Activated CD4-positive, CD25-positive, alpha-beta regulatory T cell (primary cell): ENCODE results near the gene EDAR.

Experiments used
- DNase-seq, 4 experiments: peaks; one replicate each; lab custom pipeline; 2025; lab: John Stamatoyannopoulos, UW

Gene EDAR

DNA sequence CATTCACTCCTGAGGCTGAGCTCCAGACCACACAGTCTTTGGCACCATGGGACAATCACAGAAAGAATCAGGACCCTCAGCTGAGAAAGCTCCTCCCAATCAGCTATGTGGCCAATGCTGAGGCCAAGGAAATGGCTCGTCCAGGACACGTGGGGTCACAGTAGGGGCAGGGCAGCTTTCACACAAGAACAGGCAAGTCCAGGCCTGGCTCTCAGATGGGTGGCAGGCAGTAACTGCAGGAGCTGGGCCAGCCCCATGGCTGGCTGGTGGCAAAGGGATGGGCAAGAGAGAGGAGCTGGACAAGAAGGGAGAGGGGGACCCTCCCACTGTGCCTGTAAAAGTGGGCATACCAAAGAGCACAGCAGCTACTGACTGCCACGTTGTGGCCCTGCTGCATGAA, 12.2 kb upstream of the EDAR start:
- DNase-seq = no peak

DNA sequence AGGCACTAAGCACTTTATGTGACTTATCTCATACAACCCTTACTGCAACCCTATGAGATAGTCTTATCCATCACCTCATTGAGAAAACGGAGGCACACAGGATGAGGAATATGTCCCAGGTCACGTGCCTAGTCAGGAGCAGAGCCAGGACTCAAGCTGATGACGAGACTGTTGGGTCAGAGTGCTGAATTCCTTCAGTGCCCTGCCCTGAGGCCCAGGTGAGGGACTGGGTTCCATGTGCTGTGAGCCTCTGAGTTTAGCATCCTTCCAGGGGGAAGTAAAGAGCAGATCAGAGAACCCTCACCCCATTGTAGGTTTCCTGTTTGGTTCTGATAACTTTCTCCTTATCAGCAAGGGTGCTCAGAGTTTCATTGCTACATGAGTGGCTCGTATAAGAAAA, 11.7 kb upstream of the EDAR start:
- no peak for DNase-seq

DNA sequence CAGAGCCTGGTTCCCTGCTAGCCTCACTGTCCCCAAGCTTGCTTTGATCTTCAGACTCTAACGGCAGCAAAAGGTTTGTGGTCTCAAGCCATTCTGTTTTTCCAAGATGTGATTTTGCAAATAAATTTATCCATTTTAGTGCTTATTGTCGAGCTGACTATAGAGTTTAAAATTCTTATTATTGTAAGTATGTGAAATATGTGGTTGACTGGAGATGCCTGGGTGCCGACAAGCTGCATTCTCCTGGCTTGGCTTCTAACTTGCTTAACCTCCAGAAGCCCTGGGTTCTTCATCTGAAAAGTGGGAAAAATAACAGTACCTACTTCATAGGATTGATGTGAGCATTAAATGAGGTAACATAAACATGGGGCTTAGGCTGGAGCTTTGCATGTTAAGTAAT, 9.9 kb upstream of the EDAR start:
- no peak for DNase-seq

DNA sequence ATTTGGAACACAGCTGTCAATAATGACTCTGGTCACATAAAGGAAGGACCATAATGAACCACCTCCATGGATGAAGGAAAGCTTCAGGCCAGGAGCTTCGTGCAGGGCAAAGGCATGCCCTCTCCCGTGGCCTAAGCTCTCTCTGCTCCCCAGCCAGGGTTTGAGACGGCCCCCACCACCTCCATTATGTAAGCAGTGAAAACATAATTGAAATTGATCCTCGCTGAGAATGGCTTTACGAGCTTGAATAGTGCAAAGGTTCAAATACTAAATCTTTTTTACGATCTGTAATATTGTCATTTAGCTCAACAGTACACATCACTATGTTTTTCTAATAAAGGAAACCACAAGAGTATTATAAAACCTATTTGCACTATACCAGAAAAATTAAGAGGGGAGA, 5.2 kb upstream of the EDAR start:
- no peak for DNase-seq

DNA sequence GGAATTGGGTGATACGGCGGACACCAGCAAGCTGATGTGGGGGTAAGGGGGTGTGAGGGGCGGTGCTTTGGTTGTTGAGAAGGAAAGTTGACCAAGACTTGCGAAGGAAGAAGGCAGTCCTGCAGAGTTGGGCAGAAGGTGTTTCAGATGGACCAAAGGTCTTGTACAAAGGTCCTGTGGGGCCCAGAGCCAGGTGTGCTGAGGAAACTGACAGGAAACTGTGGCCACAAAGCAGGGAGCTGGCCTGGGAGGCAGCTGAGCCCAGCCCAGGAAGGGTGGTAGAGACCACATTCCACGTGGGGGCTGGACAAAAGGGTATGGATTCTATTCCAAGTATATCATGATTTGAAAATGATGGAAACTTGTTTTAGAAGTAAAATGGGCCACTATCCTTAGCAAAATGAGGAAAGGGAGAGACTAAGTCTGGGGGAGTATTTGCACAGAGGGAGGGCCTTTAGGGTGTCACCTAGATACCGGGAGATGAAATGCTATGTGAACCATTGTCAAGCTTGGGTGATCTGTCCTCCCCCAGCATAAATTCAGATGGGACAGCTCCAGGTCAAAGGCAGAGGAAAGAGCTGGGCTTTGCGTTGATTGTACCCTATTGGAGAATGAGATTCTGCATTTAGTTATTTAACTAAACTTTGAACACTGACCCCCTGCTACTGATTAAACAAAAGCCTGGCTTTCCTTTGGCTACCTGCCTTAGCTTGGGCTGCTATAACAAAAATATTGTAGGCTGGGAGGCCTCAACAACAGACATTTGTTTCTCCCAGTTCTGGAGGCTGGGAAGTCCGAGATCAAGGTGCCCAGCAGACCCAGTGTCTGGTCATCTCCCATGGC, 4.3 kb upstream of the EDAR start:
- DNase-seq = no peak

DNA sequence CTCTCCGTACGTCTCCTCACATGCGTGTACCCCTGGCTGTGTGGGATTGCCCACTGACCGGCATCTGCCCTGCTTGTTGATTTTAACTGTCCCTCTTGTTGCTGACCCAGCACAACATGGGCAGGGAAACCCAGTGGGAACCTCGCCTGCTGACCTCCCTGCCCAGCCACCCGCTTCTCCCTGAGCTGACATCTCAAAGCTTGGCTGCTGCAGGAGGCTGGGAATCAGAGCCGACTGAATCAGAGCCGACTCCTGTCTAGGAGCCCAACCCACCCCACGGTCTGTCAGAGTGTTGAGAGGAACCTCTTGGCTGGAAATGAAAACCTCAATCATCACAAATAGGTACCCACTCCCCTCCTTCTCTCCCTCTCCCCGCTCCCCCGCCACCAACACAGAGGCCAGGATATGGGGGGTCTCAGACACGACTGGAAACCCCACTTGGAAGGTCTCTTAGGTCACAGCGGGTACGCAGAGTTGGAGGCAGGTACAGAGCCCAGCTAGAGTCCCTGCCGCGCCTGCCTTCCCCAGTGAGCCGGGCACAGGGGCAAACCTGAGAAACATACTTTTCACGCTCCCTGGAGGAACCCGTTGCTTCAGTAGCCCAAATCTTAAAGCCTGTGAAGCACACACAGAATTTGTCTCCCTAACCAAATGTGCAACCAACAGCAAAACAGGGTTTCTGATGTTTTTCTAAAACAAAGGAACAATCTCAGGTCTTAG, 784 bp downstream of the EDAR start:
- DNase-seq = no peak

DNA sequence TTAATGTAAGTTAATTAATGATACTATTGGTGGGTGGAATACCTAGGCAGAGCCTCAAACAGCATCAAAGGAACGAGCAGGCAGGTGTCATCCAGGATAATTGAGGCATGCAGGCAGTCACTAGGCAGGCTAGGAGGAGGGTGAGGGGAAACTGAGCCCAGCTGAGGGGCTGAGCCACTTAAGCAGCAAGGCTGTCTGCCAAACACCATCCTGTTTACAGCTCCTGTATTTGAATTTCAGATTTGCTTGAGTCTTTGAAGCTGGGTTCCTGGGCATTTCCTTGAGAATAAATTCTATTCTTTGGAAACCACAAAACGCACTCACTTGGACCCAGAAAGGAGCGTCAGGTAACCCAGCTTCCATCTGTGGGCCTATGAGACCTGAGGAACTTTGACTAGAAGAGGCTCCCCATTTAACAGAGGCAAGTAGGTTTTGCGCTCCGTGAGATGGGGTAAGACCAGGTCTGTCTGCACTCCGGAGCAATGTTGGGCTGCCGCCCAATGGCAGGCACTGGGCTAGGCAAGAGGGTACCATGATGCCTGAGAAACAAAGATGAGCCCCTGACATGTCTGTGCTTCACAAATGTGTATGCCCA, 2.0 kb downstream of the EDAR start:
- no peak for DNase-seq

DNA sequence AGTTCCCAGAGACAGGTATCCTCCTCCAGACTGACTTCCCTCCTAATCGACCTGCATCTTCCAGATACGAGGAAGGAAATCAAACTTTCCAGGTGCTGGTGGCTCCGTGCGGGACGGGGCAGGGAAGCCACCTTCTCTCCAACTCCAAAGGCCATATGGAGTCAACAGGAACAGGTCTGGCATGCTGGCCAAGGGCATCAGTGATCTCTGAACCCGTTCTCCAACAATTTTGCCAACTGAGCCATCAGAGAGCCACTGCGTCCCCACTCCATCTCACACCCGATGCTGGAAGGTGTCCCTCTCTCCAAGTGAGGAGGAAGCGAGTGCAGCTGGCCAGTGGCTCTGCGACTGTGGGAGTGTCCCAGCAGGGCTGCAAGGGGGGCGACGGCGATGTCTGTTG, 5.4 kb downstream of the EDAR start:
- DNase-seq = no peak

DNA sequence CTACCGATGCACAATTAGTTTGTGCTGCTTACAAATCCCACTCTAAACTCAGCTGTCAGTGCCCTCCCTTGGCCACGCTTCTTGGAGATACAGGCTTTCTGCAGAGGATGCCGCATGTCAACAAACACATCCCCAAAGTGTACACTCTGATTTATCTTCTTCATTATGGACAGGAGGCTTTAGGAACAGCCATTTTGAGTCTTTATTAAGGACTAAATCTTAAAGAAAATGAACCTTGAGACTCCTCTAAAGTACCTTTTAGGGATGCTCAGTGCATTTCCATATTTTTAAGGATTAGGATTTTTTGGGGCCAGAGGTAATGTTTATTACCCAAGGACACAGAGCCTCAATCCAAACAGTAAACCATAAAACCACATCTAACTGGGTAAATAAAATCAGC, 6.0 kb downstream of the EDAR start:
- no peak for DNase-seq

DNA sequence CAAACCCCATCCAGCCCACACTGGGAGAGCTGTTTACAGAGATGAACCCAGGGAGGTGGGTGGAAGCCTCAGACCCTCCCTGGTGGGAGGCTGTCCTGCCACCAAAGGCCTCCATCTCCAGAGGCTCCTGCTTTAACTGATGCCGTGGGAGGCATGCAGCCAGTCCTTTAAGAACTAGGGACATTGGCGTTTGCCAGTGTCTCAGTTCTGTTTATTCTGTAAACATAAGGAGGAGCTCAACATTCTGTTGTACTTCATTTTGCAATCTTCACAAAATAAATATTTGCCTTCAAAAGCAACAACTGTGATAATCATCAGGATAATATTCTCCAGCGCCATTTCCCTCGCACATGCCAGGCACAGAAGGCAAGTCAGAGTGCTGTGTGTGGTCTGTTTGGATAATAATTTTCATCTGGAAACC, 6.8 kb downstream of the EDAR start:
- no peak for DNase-seq

DNA sequence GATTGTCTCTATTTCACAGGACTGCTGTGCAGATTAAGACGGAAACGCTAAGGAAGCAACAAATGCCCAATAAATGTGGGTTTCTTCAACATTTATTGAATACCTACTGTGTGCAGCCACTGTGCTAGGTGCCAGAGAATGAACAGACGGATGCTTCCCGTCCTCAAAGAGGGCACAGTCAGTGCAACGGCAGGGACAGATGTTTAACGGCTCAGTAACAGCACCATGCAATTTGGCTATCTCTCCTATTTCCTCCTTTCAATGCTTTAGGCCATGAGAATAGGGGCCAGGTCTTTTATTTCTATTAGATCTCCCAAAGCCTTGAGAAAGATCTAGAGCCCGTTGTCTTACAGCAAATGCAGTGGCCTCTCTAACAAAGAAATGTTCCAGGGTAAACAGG, 7.2 kb downstream of the EDAR start:
- DNase-seq = no peak

DNA sequence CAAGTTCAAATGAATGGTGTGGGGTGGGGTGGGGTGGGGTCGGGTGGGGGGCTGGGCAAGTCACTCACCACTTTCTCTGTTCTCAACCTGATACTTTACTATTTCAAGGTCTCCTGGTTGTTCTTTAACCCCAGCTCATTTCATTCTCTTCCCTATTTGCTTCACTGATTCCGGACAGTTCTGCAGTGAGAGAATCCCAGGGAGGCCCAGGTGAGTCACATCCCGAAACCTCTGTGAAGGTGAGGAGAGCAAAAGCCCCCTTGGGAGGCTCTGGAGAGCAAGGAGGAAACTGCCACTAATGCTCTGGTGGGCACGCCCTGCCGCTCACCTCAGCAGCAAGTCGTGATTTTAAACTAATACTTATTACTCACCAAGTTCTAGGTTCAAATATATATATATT, 8.9 kb downstream of the EDAR start:
- DNase-seq = no peak

DNA sequence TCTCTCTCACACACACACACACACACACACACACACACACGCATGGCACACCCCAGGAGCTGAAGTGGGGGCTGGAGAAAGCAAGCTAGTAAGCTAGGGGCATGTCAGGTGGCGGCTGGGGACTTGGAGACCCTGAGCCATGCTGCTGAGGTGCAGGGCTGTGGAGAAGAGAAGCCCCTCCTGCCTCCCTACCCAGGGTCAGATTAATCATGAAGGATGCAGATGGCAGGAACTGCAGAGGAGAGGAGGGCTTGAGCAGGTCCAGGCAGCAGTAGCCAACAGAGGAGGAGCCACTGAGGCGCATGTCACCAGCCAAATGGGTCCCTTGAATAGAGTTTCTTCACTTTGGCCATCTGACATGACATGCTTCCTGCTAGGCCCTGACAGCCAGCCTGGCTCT, 9.6 kb downstream of the EDAR start:
- DNase-seq = no peak

DNA sequence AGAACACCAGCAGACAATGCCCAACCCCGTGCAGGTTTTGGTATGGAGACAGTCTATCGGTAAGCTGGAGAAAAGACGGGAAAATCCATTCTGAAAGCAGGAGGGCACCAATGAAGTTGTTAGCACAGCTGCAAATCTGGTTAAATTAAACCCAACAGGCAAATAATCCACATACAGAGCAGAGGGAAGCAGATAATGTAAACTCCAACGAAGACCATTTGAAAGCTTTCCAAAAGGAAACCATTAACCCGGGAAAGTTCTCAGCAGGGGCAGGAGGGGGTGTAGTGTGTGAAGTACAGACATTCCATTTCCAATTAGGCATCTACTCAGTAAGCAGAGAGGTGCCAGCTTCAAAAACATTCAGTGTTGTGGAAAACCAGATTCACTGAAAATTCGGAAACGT, 10.3 kb downstream of the EDAR start:
- DNase-seq = no peak

DNA sequence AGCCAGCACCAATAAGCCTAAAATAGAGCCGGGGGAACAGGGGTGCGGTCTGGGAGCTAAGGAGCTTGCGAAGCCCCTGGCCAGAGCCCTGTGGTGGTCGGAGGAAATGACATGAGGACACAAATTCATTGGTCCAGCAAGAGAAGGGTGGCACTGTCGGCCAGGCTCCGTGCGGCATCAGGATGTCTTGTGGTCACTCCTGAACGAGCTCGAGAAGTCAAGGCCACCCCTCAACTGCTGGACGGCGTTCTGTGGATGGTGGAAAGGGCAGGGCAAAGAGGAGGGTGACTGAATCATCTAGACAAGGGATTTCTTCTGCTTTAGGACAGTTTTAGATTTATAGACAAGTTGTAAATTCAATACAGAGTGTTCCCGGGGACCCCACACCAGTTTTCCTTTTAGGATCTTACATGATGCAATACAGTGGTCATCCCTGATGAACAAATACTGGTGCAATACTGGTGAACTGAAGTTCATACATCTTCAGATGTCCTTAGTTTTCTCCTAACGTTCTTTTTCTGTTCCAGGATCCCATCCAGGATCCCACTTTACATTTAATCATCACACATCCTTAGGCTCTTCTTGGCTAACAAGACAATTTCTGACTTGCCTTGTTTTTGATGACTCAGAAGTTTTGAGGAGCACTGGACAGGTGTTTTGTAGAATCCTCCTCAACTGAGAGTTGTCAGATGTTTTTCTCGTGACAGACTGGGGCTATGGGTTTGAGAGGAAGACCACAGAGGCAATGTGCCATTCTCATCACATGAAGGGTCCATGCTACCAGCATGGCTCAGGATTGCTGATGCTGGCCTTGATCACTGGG, 13.2 kb downstream of the EDAR start:
- DNase-seq = no peak

DNA sequence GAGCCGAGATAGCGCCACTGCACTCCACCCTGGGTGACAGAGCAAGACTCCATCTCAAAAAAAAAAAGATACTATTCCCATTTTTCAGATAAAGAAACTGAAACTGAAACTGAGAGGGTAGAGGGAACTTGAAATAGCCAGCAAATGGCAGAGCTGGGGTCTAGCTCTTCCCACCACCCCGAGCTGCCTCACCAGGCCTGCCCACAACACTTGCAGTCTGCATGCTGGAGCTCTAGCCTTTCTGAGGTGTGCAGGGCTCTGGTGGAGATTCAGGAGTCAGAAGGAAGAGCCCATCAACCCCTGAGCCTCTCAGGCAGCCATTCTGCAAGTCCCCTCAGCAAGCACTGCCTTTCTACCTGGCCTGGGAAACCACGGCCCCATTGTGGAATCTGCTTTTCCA, 14.3 kb downstream of the EDAR start:
- DNase-seq = no peak

DNA sequence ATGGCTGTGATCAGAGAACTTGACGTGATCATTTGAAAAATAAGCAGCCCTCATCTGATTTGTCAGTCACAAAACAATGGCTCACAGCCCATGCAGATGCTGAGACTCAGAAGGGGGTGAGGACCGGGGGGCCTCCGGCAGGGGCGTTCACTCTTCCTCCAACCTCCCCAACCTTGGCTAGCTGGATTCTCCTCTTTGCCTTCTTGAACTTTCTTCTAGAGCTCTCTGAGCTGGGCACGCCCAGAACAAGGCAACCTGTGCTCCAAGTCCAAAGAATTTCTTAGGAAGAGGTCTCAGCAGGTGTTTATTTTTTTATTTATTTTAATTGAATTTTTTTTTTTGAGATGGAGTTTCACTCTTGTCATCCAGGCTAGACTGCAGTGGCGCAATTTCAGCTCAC, 16.4 kb downstream of the EDAR start:
- DNase-seq = no peak

DNA sequence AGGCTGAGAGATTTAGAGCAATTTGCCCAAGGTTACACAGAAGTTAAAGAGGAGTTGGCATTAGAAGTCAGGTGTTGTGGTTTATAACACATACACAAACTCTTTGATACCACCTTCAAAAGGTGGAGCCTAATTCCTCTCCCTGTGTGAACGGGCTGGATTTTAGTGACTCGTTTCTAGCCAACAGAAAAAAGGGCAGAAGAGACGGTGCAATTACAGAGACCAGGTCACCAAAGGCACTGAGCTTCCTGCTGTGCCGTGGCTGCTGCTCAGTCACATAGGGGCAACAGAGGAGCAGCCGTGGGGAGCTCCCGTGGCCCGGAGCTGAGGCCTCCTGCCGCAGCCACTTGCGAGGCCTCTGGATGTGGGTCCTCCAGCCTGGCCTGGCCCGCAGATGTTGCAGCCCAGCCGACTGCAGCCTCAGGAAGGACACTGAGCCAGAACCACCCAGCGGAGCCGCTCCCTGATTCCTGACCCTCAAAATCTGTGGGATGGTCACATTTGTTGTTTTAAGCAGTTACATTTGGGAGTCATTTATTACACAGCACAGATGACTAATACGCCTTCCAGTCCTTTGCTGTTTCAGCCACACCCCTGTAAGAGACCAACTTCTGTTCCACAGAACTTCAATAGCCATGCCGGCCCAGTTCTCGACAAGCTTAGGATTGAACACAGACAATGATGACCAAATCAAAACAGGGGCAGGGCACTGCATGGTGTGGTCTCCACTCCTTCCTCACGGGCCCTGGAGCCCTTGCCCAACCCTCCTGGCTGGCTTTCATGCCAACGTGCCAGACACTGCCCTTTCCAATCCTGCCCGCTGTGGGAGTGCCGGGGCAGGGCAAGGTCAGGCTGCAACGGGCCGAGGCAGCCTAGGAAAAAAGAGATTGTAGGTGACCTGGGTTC, 17.1 kb downstream of the EDAR start:
- DNase-seq = no peak

DNA sequence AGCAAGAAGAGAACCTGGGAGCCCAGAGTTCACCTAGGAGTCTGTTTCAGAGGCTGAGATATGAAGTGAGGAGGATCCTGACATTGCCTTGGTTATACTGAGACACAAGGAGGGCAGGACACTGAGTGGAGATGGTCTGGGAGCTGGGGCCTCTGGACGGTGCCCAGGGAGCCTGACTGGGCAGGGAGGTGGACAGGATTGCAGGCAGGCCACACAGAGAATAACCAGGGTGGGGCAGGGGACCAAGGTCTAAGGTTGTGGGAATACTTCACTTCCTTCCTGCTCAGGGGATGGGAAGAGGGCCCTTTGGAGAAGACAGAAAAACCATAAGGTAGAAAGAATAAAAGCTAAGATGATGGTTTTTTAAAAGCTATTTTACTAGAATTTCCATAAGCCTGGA, 18.7 kb downstream of the EDAR start:
- DNase-seq = no peak

DNA sequence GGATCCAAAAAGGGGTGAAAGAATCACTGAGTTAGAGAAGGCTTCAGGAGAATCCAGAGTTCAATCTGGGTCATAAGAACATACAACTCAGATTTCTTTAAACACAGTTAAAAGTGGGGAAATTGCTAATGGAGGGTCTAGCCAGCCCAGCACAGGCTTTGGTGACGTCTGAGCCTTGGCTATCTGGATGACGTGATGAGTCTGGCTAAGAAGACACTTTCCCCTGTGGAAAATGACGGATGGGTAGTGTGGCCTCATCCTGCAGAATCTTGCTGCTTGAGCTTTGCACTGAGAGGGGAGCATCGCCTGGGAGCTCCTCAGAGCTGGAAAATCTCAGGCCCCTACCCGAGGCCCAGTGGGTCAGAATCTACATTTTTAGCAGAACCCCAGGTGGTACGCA, 19.2 kb downstream of the EDAR start:
- DNase-seq = no peak

DNA sequence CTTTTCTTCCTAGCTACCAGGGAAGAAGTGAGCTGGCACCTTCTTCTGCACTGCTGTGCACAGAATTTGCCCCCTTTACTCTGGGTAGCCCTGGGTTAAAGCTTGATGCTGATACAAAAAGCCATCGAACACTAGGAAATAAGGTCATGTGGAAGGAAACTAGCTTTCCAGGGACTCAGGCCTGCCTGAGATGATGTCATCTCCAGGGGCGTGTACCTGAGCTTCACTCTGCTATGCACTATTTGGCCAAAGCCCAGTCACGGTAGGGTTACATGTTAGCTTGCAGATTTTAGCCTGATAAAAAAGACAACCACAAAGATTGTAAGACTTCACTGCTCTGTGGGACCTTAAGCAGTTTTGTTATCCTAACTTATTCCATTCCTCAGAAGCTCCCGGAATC, 20.4 kb downstream of the EDAR start:
- DNase-seq = no peak
